AG09319 (cell line): ENCODE data around the gene PDS5A.
"Not testable (repeated sequence)": the region's sequence is repeated elsewhere in the genome, so short reads cannot be mapped to it uniquely, and the experiment has no call there.

Experiments used
- DNase-seq: peaks from one replicate; pipeline ENCODE4 v3.0.0-alpha.2; 2010; ENCODE audit warnings: low read depth; ENCODE audit errors: extremely low read depth
- CTCF ChIP-seq: IDR thresholded peaks from 2 replicates; pipeline ENCODE4 v1.5.1; 2011; ENCODE audit warnings: low read depth, mild to moderate bottlenecking, inconsistent platforms, low read length, moderate library complexity

PDS5A gene

DNA sequence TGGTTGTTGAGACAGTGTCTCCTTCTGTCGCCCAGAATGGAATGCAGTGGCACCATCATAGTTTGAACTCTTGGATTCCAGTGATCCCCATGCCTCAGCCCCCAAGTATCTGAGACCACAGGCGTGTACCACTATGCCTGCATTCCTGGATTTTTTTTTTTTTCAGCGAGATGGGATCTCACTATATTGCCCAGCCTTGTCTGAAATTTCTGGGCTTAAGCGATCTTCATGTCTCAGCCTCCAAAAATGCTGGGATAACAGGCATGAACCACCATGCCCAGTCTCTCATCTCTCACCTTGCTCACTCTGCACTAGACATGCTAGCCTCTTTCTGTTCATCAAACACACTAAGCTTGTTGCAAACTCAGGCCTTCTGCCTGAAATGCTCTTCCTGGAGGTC, 175.7 kb downstream of the PDS5A start:
- DNase-seq = no peak
- no peak for TF ChIP-seq CTCF

- DNase-seq = not testable (repeated sequence)
These were observed 184.7 kb downstream of the PDS5A start for GRCh38 chr4:39792976-39793375.

DNA sequence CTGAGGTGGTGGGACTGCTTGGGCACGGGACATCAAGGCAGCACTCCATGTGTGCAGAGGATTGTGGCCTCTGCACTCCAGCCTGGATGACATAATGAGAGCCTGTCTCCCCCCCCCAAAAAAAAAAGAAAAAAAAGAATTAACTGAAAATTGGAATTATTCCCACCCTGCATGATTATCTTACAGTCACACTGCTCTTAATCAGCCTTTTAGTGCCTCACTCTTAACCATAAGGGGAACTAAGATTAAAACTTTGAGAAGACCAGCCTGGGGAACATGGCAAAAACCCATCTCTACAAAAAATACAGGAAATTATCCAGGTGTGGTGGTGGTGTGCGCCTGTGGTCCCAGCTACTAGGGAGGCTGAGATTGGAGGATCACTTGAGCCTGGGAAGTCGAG, 185.2 kb downstream of the PDS5A start:
- no peak for DNase-seq
- TF ChIP-seq CTCF = no peak

DNA sequence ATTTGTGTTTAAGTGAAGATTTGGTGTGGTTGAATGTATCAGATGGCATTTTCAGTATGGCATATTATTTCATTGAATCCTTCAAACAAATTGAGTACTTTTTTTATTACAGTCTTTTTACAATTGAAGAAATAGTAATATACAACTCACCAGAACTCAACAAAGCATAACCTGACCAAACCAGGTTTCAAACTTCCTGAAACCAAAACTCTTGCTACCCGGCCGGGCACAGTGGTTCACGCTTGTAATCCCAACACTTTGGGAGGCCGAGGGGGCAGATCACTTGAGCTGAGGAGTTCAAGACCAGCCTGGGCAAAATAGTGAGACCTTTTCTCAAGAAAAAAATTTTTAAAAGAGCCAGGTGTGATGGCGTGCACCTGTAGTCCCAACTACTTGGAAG, 185.6 kb downstream of the PDS5A start:
- no peak for TF ChIP-seq CTCF
- no peak for DNase-seq

- no peak for TF ChIP-seq CTCF
- DNase-seq = no peak
These were observed 190.9 kb downstream of the PDS5A start for GRCh38 chr4:39786838-39787237.

- DNase-seq = no peak
- no peak for TF ChIP-seq CTCF
These were observed 192.6 kb downstream of the PDS5A start for GRCh38 chr4:39785083-39785482.

- DNase-seq = not testable (repeated sequence)
These were observed 195.7 kb downstream of the PDS5A start for GRCh38 chr4:39781988-39782387.
